Measurements from ENCODE around the gene DCDC1.

Gene DCDC1

DNA sequence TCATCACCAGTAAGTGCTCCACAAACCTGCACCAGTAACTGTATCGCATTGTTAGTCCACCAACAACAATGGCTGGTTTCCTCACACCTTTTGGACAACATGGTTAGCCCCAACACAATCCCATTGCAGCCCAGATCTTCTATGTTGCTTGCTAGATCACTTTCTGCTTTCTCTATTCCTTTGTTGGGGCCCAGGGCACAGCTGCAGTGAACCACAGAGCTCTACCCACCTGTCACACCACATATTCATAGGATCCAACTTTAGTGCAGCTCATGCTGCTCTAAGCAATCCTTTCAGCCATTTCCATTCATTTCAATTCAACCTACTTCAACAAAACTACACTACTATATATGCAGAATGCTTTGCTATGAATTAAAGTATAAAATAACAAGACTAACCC, 364.3 kb downstream of the DCDC1 start:
- ATAC-seq (ENCODE audit: low read depth) (no peak), DNase-seq (ENCODE audit: low spot score) (no peak)
- Histone ChIP-seq H3K27me3 (ENCODE audit: insufficient read depth, poor library complexity, severe bottlenecking) (no peaks in the 10 kb centered on the region), H3K4me3 (ENCODE audit: severe bottlenecking) (no peak overlapping the region), H3K27ac (ENCODE audit: poor library complexity, severe bottlenecking) (no peak overlapping the region), H3K4me1 (ENCODE audit: insufficient read depth, poor library complexity, severe bottlenecking) (no peaks in the 10 kb centered on the region), H3K9me3 (ENCODE audit: severe bottlenecking) (no peaks in the 10 kb centered on the region), H3K36me3 (ENCODE audit: low read depth) (no peaks in the 10 kb centered on the region)
- TF ChIP-seq, protein P1, sequence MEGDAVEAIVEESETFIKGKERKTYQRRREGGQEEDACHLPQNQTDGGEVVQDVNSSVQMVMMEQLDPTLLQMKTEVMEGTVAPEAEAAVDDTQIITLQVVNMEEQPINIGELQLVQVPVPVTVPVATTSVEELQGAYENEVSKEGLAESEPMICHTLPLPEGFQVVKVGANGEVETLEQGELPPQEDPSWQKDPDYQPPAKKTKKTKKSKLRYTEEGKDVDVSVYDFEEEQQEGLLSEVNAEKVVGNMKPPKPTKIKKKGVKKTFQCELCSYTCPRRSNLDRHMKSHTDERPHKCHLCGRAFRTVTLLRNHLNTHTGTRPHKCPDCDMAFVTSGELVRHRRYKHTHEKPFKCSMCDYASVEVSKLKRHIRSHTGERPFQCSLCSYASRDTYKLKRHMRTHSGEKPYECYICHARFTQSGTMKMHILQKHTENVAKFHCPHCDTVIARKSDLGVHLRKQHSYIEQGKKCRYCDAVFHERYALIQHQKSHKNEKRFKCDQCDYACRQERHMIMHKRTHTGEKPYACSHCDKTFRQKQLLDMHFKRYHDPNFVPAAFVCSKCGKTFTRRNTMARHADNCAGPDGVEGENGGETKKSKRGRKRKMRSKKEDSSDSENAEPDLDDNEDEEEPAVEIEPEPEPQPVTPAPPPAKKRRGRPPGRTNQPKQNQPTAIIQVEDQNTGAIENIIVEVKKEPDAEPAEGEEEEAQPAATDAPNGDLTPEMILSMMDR (IDR thresholded peaks at IDR 0.05; ENCODE audit: poor library complexity, severe bottlenecking) = no peak

DNA sequence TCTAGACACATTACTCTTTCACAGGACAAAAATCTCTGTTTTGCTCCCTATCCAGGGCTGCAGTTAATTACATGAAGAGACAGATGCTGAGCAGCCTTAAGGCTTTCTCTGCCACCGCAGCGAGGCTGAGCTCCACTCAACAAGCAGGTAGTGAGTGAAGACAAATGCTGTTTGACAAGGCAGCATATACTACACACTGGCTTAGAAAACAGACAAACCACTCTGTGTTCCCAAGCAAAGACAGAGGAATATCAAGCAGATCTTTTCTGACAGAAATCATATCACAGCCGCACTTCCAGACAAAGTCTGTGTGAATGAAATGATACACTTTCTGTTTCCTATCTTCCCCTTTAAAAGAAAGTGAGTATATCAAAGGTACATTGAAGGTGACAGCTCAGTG, 368.1 kb downstream of the DCDC1 start:
- Histone ChIP-seq H3K36me3 (ENCODE audit: low read depth) (no peaks in the 10 kb centered on the region), H3K9me3 (ENCODE audit: severe bottlenecking) (no peaks in the 10 kb centered on the region), H3K4me1 (ENCODE audit: insufficient read depth, poor library complexity, severe bottlenecking) (no peaks in the 10 kb centered on the region), H3K27ac (ENCODE audit: poor library complexity, severe bottlenecking) (no peak overlapping the region), H3K27me3 (ENCODE audit: insufficient read depth, poor library complexity, severe bottlenecking) (no peaks in the 10 kb centered on the region), H3K4me3 (ENCODE audit: severe bottlenecking) (no peak overlapping the region)
- TF ChIP-seq, protein P1 (IDR thresholded peaks at IDR 0.05; ENCODE audit: poor library complexity, severe bottlenecking) = no peak
- DNase-seq (ENCODE audit: low spot score) (no peak), ATAC-seq (ENCODE audit: low read depth) (no peak)

DNA sequence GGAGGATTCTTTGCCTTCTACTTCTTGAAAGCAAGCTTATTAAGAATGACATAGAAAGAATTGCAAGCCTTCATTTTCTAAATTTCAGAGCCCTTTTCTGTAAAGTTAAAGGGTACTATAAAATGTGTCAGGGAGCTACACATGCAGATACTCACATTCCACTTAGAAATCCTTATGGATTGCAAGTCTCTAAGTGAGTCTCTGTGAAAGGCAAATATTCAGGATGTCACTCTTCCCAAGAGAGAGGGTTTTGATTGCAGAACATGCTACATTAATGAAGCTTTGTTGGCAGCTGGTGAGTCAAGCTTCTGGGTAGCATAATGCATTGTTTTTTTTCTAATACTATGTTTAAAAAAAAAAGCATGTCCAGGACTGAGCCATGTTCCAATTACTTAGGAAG, 369.2 kb downstream of the DCDC1 start:
- no peaks in the 10 kb centered on the region for H3K36me3 ChIP-seq (ENCODE audit: low read depth)
- H3K27me3 ChIP-seq (ENCODE audit: insufficient read depth, poor library complexity, severe bottlenecking) = no peaks in the 10 kb centered on the region
- H3K4me1 ChIP-seq (ENCODE audit: insufficient read depth, poor library complexity, severe bottlenecking) = no peaks in the 10 kb centered on the region
- H3K4me3 ChIP-seq (ENCODE audit: severe bottlenecking) = no peak overlapping the region
- DNase-seq (ENCODE audit: low spot score) = no peak
- H3K27ac ChIP-seq (ENCODE audit: poor library complexity, severe bottlenecking) = no peak overlapping the region
- TF ChIP-seq, protein P1 (IDR thresholded peaks at IDR 0.05; ENCODE audit: poor library complexity, severe bottlenecking) = no peak
- ATAC-seq (ENCODE audit: low read depth) = no peak
- H3K9me3 ChIP-seq (ENCODE audit: severe bottlenecking) = no peaks in the 10 kb centered on the region

DNA sequence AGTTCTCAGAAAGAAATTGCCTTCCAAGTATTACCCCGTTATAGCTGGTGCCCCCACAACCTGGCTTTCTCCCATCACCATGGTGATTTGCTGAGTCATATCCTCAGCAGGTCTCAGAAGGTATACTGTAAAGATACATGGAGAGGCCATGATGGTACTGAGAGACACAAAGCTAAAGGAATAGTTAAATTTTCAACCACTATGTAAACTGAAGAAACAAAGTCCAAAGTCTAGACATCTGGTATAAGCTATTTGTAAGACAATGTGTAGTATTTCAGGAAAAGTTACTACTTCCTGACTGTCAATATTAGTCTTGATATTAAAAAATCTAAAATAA, 377.1 kb downstream of the DCDC1 start:
- DNase-seq (ENCODE audit: low spot score) = no peak

DNA sequence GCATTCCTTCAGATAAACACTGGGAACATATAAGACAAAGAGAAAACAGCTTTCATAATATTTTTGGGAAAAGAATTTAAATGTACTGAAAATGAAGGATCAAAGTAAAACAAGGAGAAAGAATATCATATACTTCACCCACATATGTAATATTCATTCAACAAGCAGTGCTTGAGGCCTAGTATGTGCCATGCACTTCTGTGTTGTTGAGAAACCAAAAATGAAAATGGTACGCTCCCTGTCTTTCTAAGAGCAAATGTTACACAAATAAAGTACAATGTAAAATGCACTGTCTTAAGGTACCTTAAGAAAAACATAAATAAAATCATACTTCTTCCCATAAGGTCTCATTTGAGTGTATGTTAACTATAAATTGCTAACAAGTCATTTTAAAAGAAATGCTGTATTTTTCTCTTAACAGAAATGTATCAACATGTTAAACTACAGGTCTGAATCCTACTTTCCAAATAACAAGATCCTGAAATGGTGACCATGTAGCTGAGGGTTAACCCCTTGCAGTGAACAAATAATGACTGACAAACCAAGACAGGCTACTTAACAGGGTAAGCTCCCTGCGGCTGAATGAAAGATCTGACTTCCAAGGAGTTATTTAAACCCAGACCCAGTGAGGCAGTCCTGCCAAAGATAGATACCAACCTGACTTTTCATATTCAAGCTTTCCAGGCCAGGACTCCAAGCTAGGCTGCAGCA, 377.6 kb downstream of the DCDC1 start:
- no peak for DNase-seq (ENCODE audit: low spot score)
- H3K4me1 ChIP-seq (ENCODE audit: insufficient read depth, poor library complexity, severe bottlenecking) = no peaks in the 10 kb centered on the region
- no peak for ATAC-seq (ENCODE audit: low read depth)
- H3K36me3 ChIP-seq (ENCODE audit: low read depth) = no peaks in the 10 kb centered on the region
- TF ChIP-seq, protein P1 (IDR thresholded peaks at IDR 0.05; ENCODE audit: poor library complexity, severe bottlenecking) = no peak
- no peaks in the 10 kb centered on the region for H3K9me3 ChIP-seq (ENCODE audit: severe bottlenecking)
- no peak overlapping the region for H3K4me3 ChIP-seq (ENCODE audit: severe bottlenecking)
- no peaks in the 10 kb centered on the region for H3K27me3 ChIP-seq (ENCODE audit: insufficient read depth, poor library complexity, severe bottlenecking)
- no peak overlapping the region for H3K27ac ChIP-seq (ENCODE audit: poor library complexity, severe bottlenecking)

More for the DNA sequence above, 377.1 kb downstream of the DCDC1 start:
- Histone ChIP-seq H3K9me3 (ENCODE audit: severe bottlenecking) (no peaks in the 10 kb centered on the region), H3K4me1 (ENCODE audit: insufficient read depth, poor library complexity, severe bottlenecking) (no peaks in the 10 kb centered on the region), H3K4me3 (ENCODE audit: severe bottlenecking) (no peak overlapping the region), H3K27ac (ENCODE audit: poor library complexity, severe bottlenecking) (no peak overlapping the region), H3K27me3 (ENCODE audit: insufficient read depth, poor library complexity, severe bottlenecking) (no peaks in the 10 kb centered on the region), H3K36me3 (ENCODE audit: low read depth) (no peaks in the 10 kb centered on the region)
- ATAC-seq (ENCODE audit: low read depth) = no peak
- TF ChIP-seq, protein P1 (IDR thresholded peaks at IDR 0.05; ENCODE audit: poor library complexity, severe bottlenecking) = no peak

Data from RWPE2 (cell line).